Spleen (tissue), 13 donors: ENCODE measurements around the gene TRMT2A. TPM values are rescaled to one million over a fixed set of nuclear protein-coding genes. Genes with fewer than 3 reads are reported as not detected.

Source experiments
- DNase-seq: peaks from one replicate; pipeline ENCODE4 v3.0.0-alpha.2; 2020
- H3K27ac ChIP-seq, 8 donors: fragments of 200-600 bp; sonication (generic) in 7 of 8; 1 replicate in 4 of 8; 2 replicates in 4 of 8; pipeline versions ENCODE4 v1.5.0 to v1.8.0; 2016 to 2021; ENCODE audit warnings: inconsistent platforms in 4 of 8, mild to moderate bottlenecking in 4 of 8, moderate library complexity in 1 of 8
- H3K27me3 ChIP-seq, 7 donors: fragments of 200-600 bp; sonication (generic) in 6 of 7; replicated peaks in 1 of 7; 1 replicate in 4 of 7; 2 replicates in 3 of 7; pipeline versions ENCODE4 v1.5.0 to v1.8.0; 2016 to 2021; ENCODE audit warnings: inconsistent platforms in 3 of 7, mild to moderate bottlenecking in 1 of 7
- H3K36me3 ChIP-seq, 6 donors: fragments of 200-600 bp; sonication (generic) in 5 of 6; 1 replicate in 4 of 6; 2 replicates in 2 of 6; pipeline versions ENCODE4 v1.5.0 to v1.8.0; 2016 to 2021; ENCODE audit warnings: inconsistent platforms in 2 of 6
- H3K4me1 ChIP-seq, 6 donors: fragments of 200-600 bp; sonication (generic) in 5 of 6; 1 replicate in 3 of 6; 2 replicates in 3 of 6; pipeline versions ENCODE4 v1.5.0 to v1.8.0; 2016 to 2021; ENCODE audit warnings: inconsistent platforms in 3 of 6
- H3K4me3 ChIP-seq, 8 donors: fragments of 200-600 bp; sonication (generic) in 7 of 8; 1 replicate in 4 of 8; 2 replicates in 4 of 8; pipeline versions ENCODE4 v1.5.0 to v1.8.0; 2016 to 2021; ENCODE audit warnings: inconsistent platforms in 4 of 8, mild to moderate bottlenecking in 4 of 8, moderate library complexity in 2 of 8
- H3K9me3 ChIP-seq, 8 donors: fragments of 200-600 bp; sonication (generic) in 7 of 8; 1 replicate in 4 of 8; 2 replicates in 4 of 8; pipeline versions ENCODE4 v1.5.0 to v1.8.0; 2016 to 2021; ENCODE audit warnings: inconsistent platforms in 4 of 8
- POLR2A ChIP-seq, 3 donors: fragments of 450-650 bp; IDR thresholded peaks; one replicate each; pipeline ENCODE4 v1.5.1; 2017; ENCODE audit warnings: antibody characterized with exemption in 3 of 3, mild to moderate bottlenecking in 1 of 3
- POLR2AphosphoS5 ChIP-seq, 3 donors: sonication (generic); formaldehyde crosslinking; IDR thresholded peaks; one replicate each; pipeline ENCODE4 v1.5.1; 2017; ENCODE audit warnings: antibody characterized with exemption in 3 of 3
- WGBS, 5 donors: extraction: QIAGEN DNeasy Blood & Tissue Kit in 3 of 5; methylation state at CpG; one replicate each; pipeline versions ENCODE4 v1.1.5 to v1.1.7; 2013 to 2018; 5-methylcytosine and 5-hydroxymethylcytosine counted together
- intact Hi-C: fragments of 100-400 bp; cut with DNase I; formaldehyde crosslinking; loops from one replicate; pipeline ENCODE4 v1.15.0; 2023; ENCODE audit warnings: low total_unique reads
- long read RNA-seq, 2 donors: transcript quantifications; one replicate each; lab custom pipeline, GENCODE V29; 2026
- polyA plus RNA-seq, 3 donors: library from polyadenylated mRNA; stranded (reverse); fragments of 200-250 nt; gene quantifications; one replicate each; pipeline ENCODE4 v1.2.1, GENCODE V29; 2013
- total RNA-seq, 7 donors: library from RNA; depleted of rRNA in 3 of 7; stranded (reverse); fragments of >200 nt in 3 of 7; fragmentation: NEBNext Ultra II Directional in 4 of 7; extraction: Animal tissue kit (Norgen Biotek cat#: 25700) in 4 of 7; gene quantifications; one replicate each; pipeline versions ENCODE4 v1.1.0 to v1.2.1, GENCODE V29; 2016 to 2021
- TF ChIP-seq, protein P1 (sequence below), 11 experiments: fragments of 200-600 bp in 7 of 11; fragments of 450-650 bp in 4 of 11; sonication (generic) in 4 of 11; IDR thresholded peaks in 8 of 11; conservative IDR thresholded peaks in 3 of 11; 1 replicate in 7 of 11; 2 replicates in 4 of 11; pipeline versions ENCODE4 v1.4.0 to v1.8.0; 2016 to 2021; ENCODE audit warnings: antibody characterized with exemption in 11 of 11, inconsistent platforms in 4 of 11, mild to moderate bottlenecking in 1 of 11
- donor health status: healthy with polysubstance abuse.
- donor health status: DM: no; HTN: no; CAD: no; lungs with moderate emphysema.
- donor health status: DM: no; HTN: no; CAD: no.
- donor health status: Bipolar disorder and iron deficiency.
- donor health status: healthy.
- donor health status: DM: no; HTN: no; CAD: no.
- donor health status: DM: yes; HTN: yes; CAD: no.

The TRMT2A gene
- total RNA-seq (10 to 100 TPM; 70.4 to 89.8 (median 79.3) TPM), polyA plus RNA-seq (100 to 1,000 TPM in 2 of 3 donors, 10 to 100 TPM in 1; 75.1 to 142 (median 132) TPM)
- long read RNA-seq, donor 1, partial matches to known transcripts: 0 of 3 reads
- long read RNA-seq, donor 1, other reads (novel, unspliced or antisense): 0 of 3 reads
- long read RNA-seq, donor 2, partial matches to known transcripts: 0 of 1 reads
- long read RNA-seq, donor 2, other reads (novel, unspliced or antisense): 0 of 1 reads

DNA sequence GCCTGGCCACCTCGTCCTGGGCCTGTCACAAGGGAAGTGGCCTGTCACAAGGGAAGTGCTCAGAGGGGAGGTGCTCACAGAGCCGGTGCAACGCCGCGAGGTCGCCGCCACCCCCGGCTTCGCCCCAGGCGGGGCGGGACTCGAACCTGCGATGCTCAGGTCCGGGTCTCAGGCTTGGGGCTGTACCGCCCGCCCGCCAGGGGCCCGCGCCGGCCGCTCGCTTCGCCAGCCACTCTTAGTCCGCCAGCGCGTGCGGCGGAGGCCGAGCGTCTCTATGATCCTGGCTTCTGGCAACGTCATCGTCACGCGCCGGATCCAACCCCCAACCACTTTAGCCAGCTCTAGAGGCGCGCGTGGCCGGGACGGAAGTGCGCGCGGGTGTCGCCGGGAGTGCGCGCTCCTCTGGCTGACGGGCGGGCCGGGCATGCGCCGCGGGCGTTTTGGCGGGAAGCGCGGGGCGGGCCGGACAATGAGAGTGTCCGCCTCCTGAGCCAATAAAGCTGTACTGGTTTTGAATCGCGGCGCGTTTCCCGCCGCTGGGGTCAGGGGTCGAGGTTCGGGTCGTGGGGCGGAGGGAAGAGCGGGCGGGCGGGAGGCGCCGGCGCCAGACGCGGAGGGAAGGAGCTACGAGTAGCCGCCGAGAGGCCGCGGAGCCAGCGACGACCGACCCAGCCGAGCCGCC lies at the start of gene TRMT2A:
Gene TRMT2A (minus strand): TSS at position 276 of the 682 bp plus-strand sequence. CDS start 320 bp downstream, outside the sequence.
- H3K27me3 ChIP-seq: no peaks in the 10 kb centered on the region
- peaks cover 26 to 93% (median 80%) of the 10 kb centered on the region in 6 donors for H3K4me1 ChIP-seq
- intact Hi-C loops: no loop called here
- 0 to 1% (median 0%) methylated on average over 3 to 88 of the region's 88 CpGs for WGBS, 5 donors
- H3K36me3 ChIP-seq: peaks cover 0 to 74% (median 64%) of the 10 kb centered on the region in 6 donors
- peak; percentile 100 for DNase-seq
- H3K27ac ChIP-seq: peak within 1 kb of the TSS; percentile 85 to 93 (median 91)
- TF ChIP-seq, protein P1, sequence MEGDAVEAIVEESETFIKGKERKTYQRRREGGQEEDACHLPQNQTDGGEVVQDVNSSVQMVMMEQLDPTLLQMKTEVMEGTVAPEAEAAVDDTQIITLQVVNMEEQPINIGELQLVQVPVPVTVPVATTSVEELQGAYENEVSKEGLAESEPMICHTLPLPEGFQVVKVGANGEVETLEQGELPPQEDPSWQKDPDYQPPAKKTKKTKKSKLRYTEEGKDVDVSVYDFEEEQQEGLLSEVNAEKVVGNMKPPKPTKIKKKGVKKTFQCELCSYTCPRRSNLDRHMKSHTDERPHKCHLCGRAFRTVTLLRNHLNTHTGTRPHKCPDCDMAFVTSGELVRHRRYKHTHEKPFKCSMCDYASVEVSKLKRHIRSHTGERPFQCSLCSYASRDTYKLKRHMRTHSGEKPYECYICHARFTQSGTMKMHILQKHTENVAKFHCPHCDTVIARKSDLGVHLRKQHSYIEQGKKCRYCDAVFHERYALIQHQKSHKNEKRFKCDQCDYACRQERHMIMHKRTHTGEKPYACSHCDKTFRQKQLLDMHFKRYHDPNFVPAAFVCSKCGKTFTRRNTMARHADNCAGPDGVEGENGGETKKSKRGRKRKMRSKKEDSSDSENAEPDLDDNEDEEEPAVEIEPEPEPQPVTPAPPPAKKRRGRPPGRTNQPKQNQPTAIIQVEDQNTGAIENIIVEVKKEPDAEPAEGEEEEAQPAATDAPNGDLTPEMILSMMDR (IDR thresholded peaks at IDR 0.05 in 8 of 11, conservative IDR thresholded peaks at IDR 0.05 in 3 of 11): peak in 5 of 11 experiments; percentile 11 to 58 (median 42)
- TF ChIP-seq POLR2A (IDR thresholded peaks at IDR 0.05) (peak in 1 of 3 donors; percentile 68), POLR2AphosphoS5 (IDR thresholded peaks at IDR 0.05) (peak; percentile 89 to 93 (median 93))
- H3K9me3 ChIP-seq: no peaks in the 10 kb centered on the region
- H3K4me3 ChIP-seq: peak within 1 kb of the TSS; percentile 80 to 93 (median 86)

DNA sequence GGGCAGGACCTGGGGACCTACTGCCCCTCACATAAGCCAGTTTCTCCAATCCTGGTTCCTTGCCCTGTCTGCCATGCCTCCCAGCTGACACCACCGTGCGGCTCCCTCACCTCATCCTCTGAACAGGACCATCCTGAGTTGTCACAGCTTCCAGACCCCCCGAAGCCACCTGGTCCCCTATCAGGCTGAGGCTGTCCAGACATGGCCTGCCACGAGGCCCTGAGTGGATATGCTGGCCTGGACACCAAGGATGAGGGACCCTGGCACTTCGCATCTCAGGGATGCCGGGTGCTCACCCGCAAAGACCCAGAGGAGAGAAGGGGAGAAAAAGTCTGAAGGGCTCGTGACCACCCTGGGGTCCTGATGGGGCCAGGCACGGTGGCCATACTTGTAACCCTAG lies 49.7 kb upstream of the TRMT2A start:
- H3K36me3 ChIP-seq: no peaks in the 10 kb centered on the region
- intact Hi-C loops: no loop called here
- WGBS, 5 donors: 87 to 91% (median 89%) methylated on average over 8 to 9 of the region's 9 CpGs
- H3K4me3 ChIP-seq: no peak overlapping the region
- no peak overlapping the region for H3K27ac ChIP-seq
- no peak for DNase-seq
- no peaks in the 10 kb centered on the region for H3K27me3 ChIP-seq
- TF ChIP-seq POLR2A (IDR thresholded peaks at IDR 0.05) (no peak), POLR2AphosphoS5 (IDR thresholded peaks at IDR 0.05) (no peak)
- TF ChIP-seq, protein P1 (IDR thresholded peaks at IDR 0.05 in 8 of 11, conservative IDR thresholded peaks at IDR 0.05 in 3 of 11): no peak
- H3K9me3 ChIP-seq: no peaks in the 10 kb centered on the region
- no peaks in the 10 kb centered on the region for H3K4me1 ChIP-seq

DNA sequence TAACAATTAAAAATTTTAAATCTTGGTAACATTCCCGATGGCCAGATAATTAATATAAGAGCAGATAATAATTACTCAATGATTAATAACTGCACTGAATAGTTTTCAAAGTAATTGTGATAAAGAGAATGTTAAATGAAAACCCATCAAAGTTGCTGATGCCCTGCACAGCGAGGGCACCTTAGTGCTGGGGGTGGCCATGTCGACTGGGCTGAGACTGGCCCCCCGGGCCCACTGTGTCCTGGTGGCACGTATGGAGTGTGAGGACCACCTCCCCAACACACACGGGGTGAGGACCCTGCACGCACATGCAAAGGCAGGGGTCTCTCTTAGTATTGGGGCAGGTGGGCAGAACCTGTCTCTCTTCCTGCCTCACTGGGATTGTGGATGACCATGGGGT lies 48.9 kb upstream of the TRMT2A start:
- intact Hi-C loops: no loop called here

More for the DNA sequence above, 48.9 kb upstream of the TRMT2A start:
- Histone ChIP-seq H3K36me3 (no peaks in the 10 kb centered on the region), H3K9me3 (no peaks in the 10 kb centered on the region), H3K4me1 (no peaks in the 10 kb centered on the region), H3K27me3 (no peaks in the 10 kb centered on the region), H3K4me3 (no peak overlapping the region), H3K27ac (no peak overlapping the region)
- DNase-seq: no peak
- TF ChIP-seq POLR2A (IDR thresholded peaks at IDR 0.05) (no peak), POLR2AphosphoS5 (IDR thresholded peaks at IDR 0.05) (no peak)
- TF ChIP-seq, protein P1 (IDR thresholded peaks at IDR 0.05 in 8 of 11, conservative IDR thresholded peaks at IDR 0.05 in 3 of 11): no peak
- 83 to 87% (median 84%) methylated on average over 7 of the region's 7 CpGs for WGBS, 5 donors
